Placental pericyte (primary cell): ENCODE data around the gene IFT81. TPM values are rescaled to one million over a fixed set of nuclear protein-coding genes. Genes with fewer than 3 reads are reported as not detected.

Experiments
- total RNA-seq: library from RNA; depleted of rRNA; stranded (reverse); fragments of >200 nt; gene quantifications from 2 replicates; pipeline ENCODE4 v1.2.3, GENCODE V29; 2012

Gene IFT81
- 13.3 and 16.3 TPM in 2 replicates for total RNA-seq

DNA sequence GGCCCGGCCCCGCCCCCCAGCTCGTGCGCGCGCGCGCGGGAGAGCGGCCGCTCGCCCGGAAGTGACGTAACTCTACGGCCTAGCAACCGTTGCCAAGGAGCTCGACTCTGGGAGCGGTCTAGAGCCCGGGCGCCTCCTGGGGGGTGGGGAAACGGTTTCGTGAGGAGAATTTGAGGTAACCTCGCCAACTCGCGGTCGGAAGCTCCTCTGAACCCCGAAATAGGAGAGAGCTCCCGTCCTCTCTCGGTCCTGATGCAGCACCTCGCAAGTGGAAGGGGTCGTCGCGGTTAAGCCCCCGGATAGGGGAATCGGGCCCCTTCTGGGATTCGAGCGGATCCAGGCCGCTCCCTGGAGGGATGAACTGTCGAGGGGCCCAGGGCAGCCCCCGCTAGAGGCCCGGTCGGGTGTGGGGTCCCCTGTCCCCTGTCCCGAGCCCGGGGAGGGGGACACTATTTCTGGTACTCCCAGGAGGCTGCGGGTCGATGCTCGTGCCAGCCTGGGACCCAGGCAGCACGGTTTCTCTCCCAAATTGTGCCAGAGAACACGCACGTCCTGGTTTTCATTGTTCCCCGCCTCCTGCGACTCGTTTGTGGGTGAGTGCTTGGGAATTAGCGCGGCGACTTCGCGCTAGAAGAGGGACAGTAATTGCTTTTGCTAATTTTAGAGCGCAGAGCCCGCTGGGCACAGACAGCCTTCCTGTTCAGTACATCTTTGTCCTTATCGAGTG, at the start of gene IFT81:
IFT81 (plus strand) TSS at position 89 of the 727 bp plus-strand sequence. CDS start 3,024 bp downstream, outside the sequence.

Other genes starting within 250 kb of the IFT81 start
- gene GLTP, start 243.8 kb upstream of the IFT81 start, total RNA-seq, result 51.9 and 63.6 TPM in 2 replicates
- gene TCHP, start 224.1 kb upstream of the IFT81 start, total RNA-seq, result 8.5 and 12.7 TPM in 2 replicates
- gene GIT2, start 128.0 kb upstream of the IFT81 start, total RNA-seq, result 28.7 and 62.4 TPM in 2 replicates
- 28.4 and 134 TPM in 2 replicates for gene ANKRD13A, start 124.9 kb upstream of the IFT81 start, total RNA-seq
- 3.9 and 5.9 TPM in 2 replicates for gene C12orf76, start 75.8 kb upstream of the IFT81 start, total RNA-seq
- 306 and 432 TPM in 2 replicates for gene ATP2A2, start 156.9 kb downstream of the IFT81 start, total RNA-seq